H1 (cell line): ENCODE data around the gene CRLF3. TPM values are rescaled to one million over a fixed set of nuclear protein-coding genes. Genes with fewer than 3 reads are reported as not detected.

Experiments used
- POU5F1 ChIP-seq: IDR thresholded peaks from 2 replicates; pipeline ENCODE4 v1.6.1; 2011; ENCODE audit warnings: low read depth, mild to moderate bottlenecking, low read length, moderate library complexity
- SIRT6 ChIP-seq: IDR thresholded peaks from one replicate; pipeline ENCODE4 v1.7.1; 2012; ENCODE audit warnings: low read length, inconsistent platforms
- SP4 ChIP-seq: IDR thresholded peaks from 2 replicates; pipeline ENCODE4 v1.6.1; 2012; ENCODE audit warnings: low read length, inconsistent platforms
- polyA plus RNA-seq, 7 experiments: library from polyadenylated mRNA; depleted of rRNA in 3 of 7; stranded (reverse) in 5 of 7; unstranded in 2 of 7; fragments of >200 nt in 5 of 7; fragments of 200-250 nt in 2 of 7; gene quantifications; 1 replicate in 5 of 7; 2 replicates in 1 of 7; 4 replicates in 1 of 7; pipeline versions ENCODE4 v1.2.1 to v1.2.3, GENCODE V29; 2011 to 2013; ENCODE audit warnings: missing spikeins in 2 of 7, mixed read lengths in 2 of 7
- total RNA-seq: library from RNA; stranded (reverse); fragmentation: NEBNext Ultra II Directional; extraction: Animal tissue kit (Norgen Biotek cat#: 25700); gene quantifications from 2 replicates; pipeline ENCODE4 v1.2.1, GENCODE V29; 2021
- TF ChIP-seq, protein P1 (sequence below): IDR thresholded peaks from 2 replicates; pipeline ENCODE4 v1.6.1; 2011; ENCODE audit warnings: low read depth, mild to moderate bottlenecking, low read length; ENCODE audit not compliant: insufficient read depth

The CRLF3 gene
- total and polyA plus RNA-seq, 2 of the 8 experiments (the other 6 are each of a cell fraction or from before 2014, with no cell fraction given) = 12.7 to 22.7 TPM

- no peak for TF ChIP-seq SIRT6
- TF ChIP-seq SP4 = no peak
- TF ChIP-seq POU5F1 = no peak
- TF ChIP-seq, protein P1, sequence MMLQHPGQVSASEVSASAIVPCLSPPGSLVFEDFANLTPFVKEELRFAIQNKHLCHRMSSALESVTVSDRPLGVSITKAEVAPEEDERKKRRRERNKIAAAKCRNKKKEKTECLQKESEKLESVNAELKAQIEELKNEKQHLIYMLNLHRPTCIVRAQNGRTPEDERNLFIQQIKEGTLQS = no peak
- TF ChIP-seq, all 59 proteins: peak for 0
Observed at GRCh38 chr17:30788918-30789317, 35.6 kb downstream of the CRLF3 start (continued).
